COLO668 (cell line): Measurements from ENCODE around the gene FOXRED2.
"Not testable (repeated sequence)": the region's sequence is repeated elsewhere in the genome, so short reads cannot be mapped to it uniquely, and the experiment has no call there.

Experiments used
- DNase-seq: peaks from one replicate; lab custom pipeline; 2025; ENCODE audit not compliant: unreplicated experiment; lab: John Stamatoyannopoulos, UW

Gene FOXRED2

DNA sequence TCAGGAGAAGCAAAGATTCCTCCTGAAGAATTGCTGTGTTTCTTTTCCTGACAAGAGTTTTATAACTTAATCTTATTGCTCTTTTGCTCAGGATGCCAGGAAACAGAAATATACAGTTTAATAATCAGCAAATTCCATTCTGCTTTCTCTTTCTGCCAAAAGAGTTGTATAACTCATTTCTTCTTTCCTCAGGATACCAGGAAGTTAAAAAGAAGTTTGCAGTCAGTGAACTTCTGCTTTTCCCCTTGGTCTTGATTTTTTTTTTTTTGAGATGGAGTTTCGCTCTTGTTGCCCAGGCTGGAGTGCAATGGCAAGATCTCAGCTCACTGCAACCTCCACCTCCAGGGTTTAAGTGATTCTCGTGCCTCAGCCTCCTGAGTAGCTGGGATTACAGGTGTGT, 13.1 kb upstream of the FOXRED2 start:
- DNase-seq: not testable (repeated sequence)

- no peak for DNase-seq
These were observed 7.9 kb upstream of the FOXRED2 start for GRCh38 chr22:36514766-36515165.

DNA sequence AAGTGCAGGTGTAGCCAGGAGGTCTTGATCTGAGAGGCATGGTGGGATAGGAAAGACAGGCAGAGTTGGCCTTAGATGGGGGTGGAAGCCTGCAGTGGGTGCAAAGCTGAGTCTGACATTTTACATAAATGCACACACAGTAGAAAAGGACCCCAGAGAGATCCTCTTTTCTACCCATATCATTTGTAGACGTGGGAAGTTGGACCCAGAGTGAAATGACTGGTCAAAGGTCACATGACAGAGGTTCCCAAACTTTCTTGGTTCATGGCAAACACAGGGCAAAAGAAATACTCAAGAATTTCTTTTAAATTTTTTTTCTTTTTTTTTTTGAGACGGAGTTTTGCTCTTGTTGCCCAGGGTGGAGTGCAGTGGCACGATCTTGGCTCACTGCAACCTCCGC, 6.2 kb upstream of the FOXRED2 start:
- no peak for DNase-seq

DNA sequence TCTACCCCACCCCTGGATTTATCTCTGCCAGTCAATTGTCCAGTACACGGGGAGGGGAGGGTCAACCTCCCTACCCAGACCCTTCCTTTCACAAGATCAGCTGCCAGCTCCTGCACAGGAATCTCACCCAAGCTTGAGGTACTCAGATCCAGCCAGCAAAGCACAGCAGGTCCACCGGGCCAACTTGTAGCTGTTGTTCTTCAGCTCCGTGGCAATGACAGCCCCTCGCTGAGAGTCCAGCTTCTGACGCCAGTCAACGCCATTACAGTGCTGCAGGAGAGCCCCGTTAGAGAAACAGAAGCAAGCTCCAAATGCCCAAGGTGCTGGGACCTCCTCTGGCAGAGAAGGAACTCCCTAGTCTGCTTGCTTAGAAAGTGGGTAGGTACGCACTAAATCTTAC, 5.5 kb upstream of the FOXRED2 start:
- no peak for DNase-seq

GRCh38 chr22:36510966-36511881, 4.4 kb upstream of the FOXRED2 start:
- DNase-seq: peak; percentile 31

GRCh38 chr22:36510384-36510783, 3.5 kb upstream of the FOXRED2 start:
- DNase-seq: no peak

DNA sequence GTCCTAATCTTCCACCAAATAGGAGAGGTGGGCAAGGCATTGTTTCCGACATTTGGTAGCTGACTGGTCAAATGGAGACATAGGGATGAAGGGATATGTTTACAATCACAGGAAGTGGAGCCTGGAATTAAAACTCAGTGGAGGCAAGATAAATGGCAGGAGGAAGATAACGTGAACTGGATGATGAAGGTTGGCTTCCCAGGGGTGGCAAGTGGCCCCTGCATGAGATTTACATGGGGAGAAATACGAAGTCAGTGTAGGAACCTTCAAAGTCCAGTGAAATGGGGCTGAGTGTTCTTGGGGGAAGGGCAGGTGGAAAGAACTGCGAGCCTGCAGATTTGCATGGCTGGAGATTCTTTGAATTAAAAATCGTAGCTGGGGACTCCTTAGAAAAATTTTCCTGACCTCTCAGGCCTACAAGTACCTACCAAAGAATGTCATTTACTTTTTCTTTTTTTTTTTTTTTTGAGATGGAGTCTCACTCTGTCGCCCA, 724 bp upstream of the FOXRED2 start:
- DNase-seq: no peak

- DNase-seq: no peak
These were observed 723 bp downstream of the FOXRED2 start for GRCh38 chr22:36505998-36506635.

GRCh38 chr22:36497910-36498665, 8.8 kb downstream of the FOXRED2 start:
- DNase-seq: no peak

DNA sequence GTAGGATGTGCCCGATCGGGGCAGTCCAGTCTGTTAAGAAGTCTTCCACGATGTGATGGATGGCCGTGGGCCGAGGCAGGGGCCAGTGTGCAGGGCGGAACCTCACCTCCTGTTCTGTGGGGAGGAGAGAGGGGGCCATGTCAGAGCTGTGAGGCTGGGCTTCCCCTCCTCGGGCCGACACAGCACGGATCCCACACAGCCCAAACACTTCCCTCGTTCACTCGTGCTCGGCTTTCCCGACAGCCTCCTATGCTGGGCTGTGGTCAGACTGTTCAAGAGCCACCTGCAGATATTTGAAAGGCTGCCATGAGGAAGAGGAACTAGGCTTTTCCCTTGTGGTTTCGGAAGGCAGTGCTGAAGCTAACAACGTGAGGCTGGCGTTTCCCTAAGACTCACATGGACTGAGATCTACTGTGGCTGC, 13.1 kb downstream of the FOXRED2 start:
- DNase-seq: no peak

DNA sequence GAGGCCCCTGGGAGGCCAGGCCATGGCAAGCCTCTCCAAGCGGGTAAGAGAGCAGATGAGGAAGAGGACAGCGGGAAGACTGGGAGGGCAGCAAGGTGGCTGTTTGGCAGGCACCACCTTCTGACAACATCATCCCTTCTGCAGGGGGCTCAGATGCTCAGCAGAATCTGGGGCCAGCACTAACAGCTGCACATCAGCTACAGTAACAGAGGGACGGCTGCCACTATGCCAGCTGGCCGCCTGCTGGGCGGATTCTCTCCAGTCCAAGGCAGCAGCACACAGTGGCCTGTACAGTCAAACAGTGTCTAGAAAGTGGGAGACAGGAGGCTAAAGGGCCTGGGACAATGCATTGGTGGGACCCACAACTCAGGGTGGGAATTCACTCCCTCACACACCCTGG, 14.7 kb downstream of the FOXRED2 start:
- no peak for DNase-seq

GRCh38 chr22:36491155-36491554, 15.7 kb downstream of the FOXRED2 start:
- no peak for DNase-seq

GRCh38 chr22:36486619-36487384, 20.0 kb downstream of the FOXRED2 start:
- DNase-seq: peak; percentile 50

DNA sequence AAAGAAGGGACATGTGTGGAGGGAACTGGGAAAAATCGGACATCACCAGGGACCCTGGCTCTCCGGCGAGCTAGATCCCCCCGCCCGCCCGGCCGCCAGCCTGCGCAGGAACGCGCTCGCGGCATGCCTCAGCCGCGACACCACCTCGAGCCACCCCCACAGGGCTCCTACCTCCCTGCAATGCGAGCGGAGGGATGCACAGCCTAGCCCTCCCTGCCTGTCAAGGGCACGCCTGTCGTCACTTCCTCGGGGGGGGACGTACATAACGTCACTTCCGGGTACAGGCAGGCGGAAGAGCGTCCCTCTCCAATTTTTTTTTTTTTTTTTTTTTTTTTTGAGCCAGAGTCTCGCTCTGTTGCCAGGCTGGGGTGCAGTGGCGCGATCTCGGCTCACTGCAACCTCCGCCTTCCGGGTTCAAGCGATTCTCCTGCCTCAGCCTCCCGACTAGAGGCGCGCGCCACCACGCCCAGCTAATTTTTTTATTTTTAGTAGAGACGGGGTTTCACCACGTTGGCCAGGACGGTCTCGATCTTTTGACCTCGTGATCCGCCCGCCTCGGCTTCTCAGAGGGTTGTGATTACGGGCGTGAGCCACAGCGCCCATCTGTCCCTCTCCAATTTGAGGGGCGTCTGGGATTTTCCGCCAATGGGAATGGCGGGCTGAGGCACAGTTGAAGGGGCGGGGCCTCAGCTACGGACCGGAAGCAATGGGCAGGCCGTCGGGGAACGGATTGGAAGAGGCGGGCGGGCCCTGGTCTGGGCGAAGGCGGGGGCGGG, 25.3 kb downstream of the FOXRED2 start, which contains the start of gene TXN2:
TXN2 (minus strand) TSS at position 248 of the 776 bp plus-strand sequence. CDS start 803 bp downstream, outside the sequence.
- peak; percentile 97 for DNase-seq

GRCh38 chr22:36480941-36481392, 25.9 kb downstream of the FOXRED2 start:
- no peak for DNase-seq

DNA sequence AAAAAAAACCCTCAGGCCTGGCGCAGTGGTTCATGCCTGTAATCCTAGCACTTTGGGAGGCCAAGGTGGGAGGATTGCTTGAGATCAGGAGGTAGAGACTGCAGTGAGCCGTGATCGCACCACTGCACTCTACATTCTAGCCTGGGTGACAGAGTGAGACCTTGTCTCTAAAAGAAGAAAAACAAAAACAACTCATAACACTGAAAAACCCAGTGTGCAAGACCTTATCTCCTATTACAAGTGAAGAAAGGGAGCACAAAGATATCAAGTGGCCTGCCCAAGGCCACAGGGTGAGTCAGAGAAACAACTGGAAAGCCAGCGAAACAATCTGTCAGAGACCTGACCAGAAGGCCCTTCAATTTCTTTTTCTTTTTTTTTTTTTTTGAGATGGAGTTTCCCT, 27.9 kb downstream of the FOXRED2 start:
- DNase-seq: no peak

DNA sequence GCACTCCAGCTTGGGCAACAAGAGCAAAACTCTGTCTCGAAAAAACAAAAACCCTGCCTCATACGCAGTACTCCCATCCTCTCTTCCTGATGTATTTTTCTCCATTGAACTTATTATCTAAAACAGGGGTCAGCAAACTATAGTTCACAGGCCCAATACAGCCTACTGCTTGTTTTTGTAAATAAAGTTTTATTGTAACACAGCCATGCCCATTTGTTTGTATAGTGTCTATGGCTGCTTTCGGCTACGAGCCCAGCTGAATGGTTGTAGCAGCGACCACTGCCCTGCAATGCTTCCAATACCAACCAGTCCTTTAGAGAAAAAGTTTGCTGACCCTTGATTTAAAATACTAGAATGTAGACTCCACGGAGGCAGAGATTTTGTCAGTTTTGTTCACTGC, 31.5 kb downstream of the FOXRED2 start:
- no peak for DNase-seq

DNA sequence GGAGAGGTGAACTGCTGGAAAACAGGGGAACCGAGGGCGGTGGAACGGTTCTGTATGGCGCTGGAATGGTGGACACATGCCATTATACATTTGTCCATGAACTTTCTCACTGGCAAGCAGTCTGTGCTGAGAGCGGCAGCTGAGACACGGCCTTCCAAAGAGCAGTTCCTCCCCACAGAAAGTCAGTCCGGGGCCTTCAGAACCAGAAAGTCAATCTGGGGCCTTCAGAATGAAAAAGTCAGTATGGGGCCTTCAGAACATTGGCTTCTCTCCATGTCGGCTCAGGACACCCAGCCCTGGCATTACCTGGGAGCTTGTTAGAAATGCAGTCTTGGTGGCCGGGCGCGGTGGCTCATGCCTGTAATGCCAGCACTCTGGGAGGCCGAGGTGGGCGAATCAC, 34.2 kb downstream of the FOXRED2 start:
- no peak for DNase-seq

GRCh38 chr22:36471341-36471821, 35.5 kb downstream of the FOXRED2 start:
- DNase-seq: no peak

GRCh38 chr22:36470994-36471331, 35.9 kb downstream of the FOXRED2 start:
- DNase-seq: no peak
